ENCODE measurements around the gene STAM. TPM values are rescaled to one million over a fixed set of nuclear protein-coding genes. Genes with fewer than 3 reads are reported as not detected.

Gene STAM
- polyA plus RNA-seq, 1 donor from 2014 or later: 33.0 TPM

DNA sequence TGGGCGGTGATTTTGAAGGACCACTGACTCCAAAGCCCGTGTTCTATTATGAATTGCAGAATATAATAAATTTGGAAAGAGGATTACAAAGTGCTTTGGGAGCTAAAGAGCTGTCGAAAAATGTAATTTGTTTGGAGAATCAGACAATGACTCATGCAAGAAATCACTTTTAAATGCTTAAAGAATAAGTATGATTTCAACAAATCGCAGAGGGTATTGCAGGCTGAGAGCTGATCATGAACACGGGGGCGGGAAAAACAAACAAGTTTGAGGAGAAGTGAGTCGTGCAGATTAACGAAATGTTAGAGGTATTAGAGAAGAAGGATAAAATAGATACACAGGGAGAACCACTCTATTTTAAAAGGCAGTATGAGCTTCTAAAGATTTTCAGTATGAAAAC is 21.9 kb upstream of the STAM start:
- TF ChIP-seq SMC3 (conservative IDR thresholded peaks at IDR 0.05; ENCODE audit: poor library complexity): no peak
- no peak for TF ChIP-seq POLR2AphosphoS5 (IDR thresholded peaks at IDR 0.05)
- no peak for TF ChIP-seq MXI1 (conservative IDR thresholded peaks at IDR 0.05; ENCODE audit: poor library complexity, severe bottlenecking)
- no peak for TF ChIP-seq TAF1 (IDR thresholded peaks at IDR 0.05; ENCODE audit: low read depth)
- TF ChIP-seq EZH2 (IDR thresholded peaks at IDR 0.05; ENCODE audit: borderline replicate concordance, insufficient read depth, low read length, poor library complexity, severe bottlenecking): no peak
- no peaks in the 10 kb centered on the region for H3K79me2 ChIP-seq (replicated peaks; ENCODE audit: insufficient read depth, low read length)
- H3K9me2 ChIP-seq (ENCODE audit: insufficient read depth, low read length): no peaks in the 10 kb centered on the region
- H3F3A ChIP-seq (ENCODE audit: insufficient read depth, low read length, poor library complexity, severe bottlenecking): no peaks in the 10 kb centered on the region
- no peak overlapping the region for H3K4me2 ChIP-seq (ENCODE audit: low read length)
- H3K27me3 ChIP-seq (ENCODE audit: insufficient read depth, low read depth, low read length): no peaks in the 10 kb centered on the region
- H3K27ac ChIP-seq (ENCODE audit: low read length): no peak overlapping the region
- H4K20me1 ChIP-seq (ENCODE audit: insufficient read depth): no peaks in the 10 kb centered on the region
- H3K4me3 ChIP-seq (ENCODE audit: low read length): no peak overlapping the region
- H3K9ac ChIP-seq (ENCODE audit: low read length): no peak overlapping the region
- no peaks in the 10 kb centered on the region for H3K9me3 ChIP-seq (ENCODE audit: low read length)
- no peaks in the 10 kb centered on the region for H3K36me3 ChIP-seq (ENCODE audit: insufficient read depth, low read length)
- H2AFZ ChIP-seq (ENCODE audit: low read depth, low read length): no peak overlapping the region

DNA sequence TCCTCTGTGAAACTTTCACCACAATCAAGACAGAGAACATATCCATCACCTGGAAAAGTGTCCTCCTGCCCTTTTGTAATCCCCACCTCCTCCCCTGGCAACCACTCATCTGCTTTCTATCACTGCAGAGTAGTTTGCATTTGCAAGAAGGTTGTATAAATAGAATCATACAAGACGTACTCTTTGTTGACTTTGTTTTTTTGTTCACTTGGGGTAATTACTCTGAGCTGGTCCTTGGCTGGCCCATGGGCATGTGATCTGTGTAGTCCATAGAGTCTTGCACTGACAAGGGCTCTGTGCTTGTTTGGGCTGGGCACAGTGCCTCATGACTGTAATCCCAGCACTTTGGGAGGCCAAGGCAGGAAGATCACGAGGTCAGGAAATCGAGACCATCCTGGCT is 19.0 kb upstream of the STAM start:
- H3K79me2 ChIP-seq (replicated peaks; ENCODE audit: insufficient read depth, low read length): no peaks in the 10 kb centered on the region
- H3K27ac ChIP-seq (ENCODE audit: low read length): no peak overlapping the region
- H3K36me3 ChIP-seq (ENCODE audit: insufficient read depth, low read length): no peaks in the 10 kb centered on the region
- H3K9me3 ChIP-seq (ENCODE audit: low read length): no peaks in the 10 kb centered on the region
- no peaks in the 10 kb centered on the region for H4K20me1 ChIP-seq (ENCODE audit: insufficient read depth)
- H3F3A ChIP-seq (ENCODE audit: insufficient read depth, low read length, poor library complexity, severe bottlenecking): no peaks in the 10 kb centered on the region
- no peak overlapping the region for H3K4me2 ChIP-seq (ENCODE audit: low read length)
- no peak overlapping the region for H3K9ac ChIP-seq (ENCODE audit: low read length)
- no peaks in the 10 kb centered on the region for H3K27me3 ChIP-seq (ENCODE audit: insufficient read depth, low read depth, low read length)
- TF ChIP-seq, protein P1, sequence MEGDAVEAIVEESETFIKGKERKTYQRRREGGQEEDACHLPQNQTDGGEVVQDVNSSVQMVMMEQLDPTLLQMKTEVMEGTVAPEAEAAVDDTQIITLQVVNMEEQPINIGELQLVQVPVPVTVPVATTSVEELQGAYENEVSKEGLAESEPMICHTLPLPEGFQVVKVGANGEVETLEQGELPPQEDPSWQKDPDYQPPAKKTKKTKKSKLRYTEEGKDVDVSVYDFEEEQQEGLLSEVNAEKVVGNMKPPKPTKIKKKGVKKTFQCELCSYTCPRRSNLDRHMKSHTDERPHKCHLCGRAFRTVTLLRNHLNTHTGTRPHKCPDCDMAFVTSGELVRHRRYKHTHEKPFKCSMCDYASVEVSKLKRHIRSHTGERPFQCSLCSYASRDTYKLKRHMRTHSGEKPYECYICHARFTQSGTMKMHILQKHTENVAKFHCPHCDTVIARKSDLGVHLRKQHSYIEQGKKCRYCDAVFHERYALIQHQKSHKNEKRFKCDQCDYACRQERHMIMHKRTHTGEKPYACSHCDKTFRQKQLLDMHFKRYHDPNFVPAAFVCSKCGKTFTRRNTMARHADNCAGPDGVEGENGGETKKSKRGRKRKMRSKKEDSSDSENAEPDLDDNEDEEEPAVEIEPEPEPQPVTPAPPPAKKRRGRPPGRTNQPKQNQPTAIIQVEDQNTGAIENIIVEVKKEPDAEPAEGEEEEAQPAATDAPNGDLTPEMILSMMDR (IDR thresholded peaks at IDR 0.05; ENCODE audit: poor library complexity, severe bottlenecking): no peak
- TF ChIP-seq TAF1 (IDR thresholded peaks at IDR 0.05; ENCODE audit: low read depth): no peak
- no peak for TF ChIP-seq SMC3 (conservative IDR thresholded peaks at IDR 0.05; ENCODE audit: poor library complexity)
- no peak for TF ChIP-seq EZH2 (IDR thresholded peaks at IDR 0.05; ENCODE audit: borderline replicate concordance, insufficient read depth, low read length, poor library complexity, severe bottlenecking)
- no peak for TF ChIP-seq RAD21 (conservative IDR thresholded peaks at IDR 0.05)
- TF ChIP-seq POLR2AphosphoS5 (IDR thresholded peaks at IDR 0.05): no peak
- TF ChIP-seq MXI1 (conservative IDR thresholded peaks at IDR 0.05; ENCODE audit: poor library complexity, severe bottlenecking): no peak
- no peak for TF ChIP-seq EP300 (conservative IDR thresholded peaks at IDR 0.05; ENCODE audit: poor library complexity, severe bottlenecking)
- TF ChIP-seq, protein P2, sequence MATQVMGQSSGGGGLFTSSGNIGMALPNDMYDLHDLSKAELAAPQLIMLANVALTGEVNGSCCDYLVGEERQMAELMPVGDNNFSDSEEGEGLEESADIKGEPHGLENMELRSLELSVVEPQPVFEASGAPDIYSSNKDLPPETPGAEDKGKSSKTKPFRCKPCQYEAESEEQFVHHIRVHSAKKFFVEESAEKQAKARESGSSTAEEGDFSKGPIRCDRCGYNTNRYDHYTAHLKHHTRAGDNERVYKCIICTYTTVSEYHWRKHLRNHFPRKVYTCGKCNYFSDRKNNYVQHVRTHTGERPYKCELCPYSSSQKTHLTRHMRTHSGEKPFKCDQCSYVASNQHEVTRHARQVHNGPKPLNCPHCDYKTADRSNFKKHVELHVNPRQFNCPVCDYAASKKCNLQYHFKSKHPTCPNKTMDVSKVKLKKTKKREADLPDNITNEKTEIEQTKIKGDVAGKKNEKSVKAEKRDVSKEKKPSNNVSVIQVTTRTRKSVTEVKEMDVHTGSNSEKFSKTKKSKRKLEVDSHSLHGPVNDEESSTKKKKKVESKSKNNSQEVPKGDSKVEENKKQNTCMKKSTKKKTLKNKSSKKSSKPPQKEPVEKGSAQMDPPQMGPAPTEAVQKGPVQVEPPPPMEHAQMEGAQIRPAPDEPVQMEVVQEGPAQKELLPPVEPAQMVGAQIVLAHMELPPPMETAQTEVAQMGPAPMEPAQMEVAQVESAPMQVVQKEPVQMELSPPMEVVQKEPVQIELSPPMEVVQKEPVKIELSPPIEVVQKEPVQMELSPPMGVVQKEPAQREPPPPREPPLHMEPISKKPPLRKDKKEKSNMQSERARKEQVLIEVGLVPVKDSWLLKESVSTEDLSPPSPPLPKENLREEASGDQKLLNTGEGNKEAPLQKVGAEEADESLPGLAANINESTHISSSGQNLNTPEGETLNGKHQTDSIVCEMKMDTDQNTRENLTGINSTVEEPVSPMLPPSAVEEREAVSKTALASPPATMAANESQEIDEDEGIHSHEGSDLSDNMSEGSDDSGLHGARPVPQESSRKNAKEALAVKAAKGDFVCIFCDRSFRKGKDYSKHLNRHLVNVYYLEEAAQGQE (IDR thresholded peaks at IDR 0.05; ENCODE audit: borderline replicate concordance): no peak
- no peak overlapping the region for H2AFZ ChIP-seq (ENCODE audit: low read depth, low read length)
- H3K9me2 ChIP-seq (ENCODE audit: insufficient read depth, low read length): no peaks in the 10 kb centered on the region
- H3K4me3 ChIP-seq (ENCODE audit: low read length): no peak overlapping the region

All from neural cell (in vitro differentiated cells).